NCI-H69 (cell line): ENCODE data around the gene MLN.

Experiments
- DNase-seq: peaks from one replicate; lab custom pipeline; 2025; lab: John Stamatoyannopoulos, UW

MLN gene, protein sequence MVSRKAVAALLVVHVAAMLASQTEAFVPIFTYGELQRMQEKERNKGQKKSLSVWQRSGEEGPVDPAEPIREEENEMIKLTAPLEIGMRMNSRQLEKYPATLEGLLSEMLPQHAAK

DNA sequence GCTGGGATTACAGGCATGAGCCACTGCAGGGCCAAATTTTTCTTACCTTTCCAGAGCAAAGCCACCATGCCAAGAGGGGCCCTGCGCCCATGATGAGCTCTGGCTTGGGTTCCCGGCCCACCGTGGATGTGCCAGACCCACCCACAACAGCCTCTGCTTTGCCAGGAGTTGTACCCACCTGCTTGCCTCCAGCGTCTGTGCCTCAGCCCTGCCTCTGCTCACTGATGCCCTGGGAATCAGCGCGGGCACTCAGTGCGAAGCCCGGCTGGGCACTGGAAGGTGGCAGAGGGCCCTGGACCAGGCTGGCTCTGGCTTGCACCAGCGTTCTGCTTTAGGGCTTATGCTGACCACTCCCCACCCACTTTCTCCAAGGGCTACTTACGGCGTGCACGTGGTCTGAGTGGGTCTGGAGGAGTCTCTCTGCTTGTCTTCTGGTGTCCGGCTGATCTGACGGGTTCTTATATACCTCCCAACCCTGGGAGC, at the start of gene MLN:
Gene MLN (minus strand): TSS at position 433 of the 483 bp plus-strand sequence. CDS start 2,840 bp downstream, outside the sequence.
- DNase-seq = no peak

DNA sequence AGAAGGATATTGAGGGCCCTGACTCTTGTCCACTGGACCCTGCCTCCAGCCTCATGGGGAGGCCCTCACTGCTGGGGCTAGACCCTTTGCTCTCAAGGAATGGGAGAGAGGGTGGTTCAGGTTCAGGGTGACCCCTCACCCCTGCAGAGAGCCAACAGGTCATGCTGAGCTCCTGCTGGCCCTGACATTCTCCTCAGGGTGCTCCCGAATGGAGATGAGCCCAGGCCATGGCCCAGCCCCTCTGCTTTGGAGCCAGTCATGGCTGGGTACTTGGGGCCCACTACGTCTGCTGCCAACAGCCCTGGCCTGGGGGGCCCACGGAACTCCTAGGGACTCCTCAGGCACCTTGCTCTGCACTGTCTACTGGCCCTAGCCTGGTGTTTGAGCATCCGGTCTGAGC, 49.2 kb upstream of the MLN start:
- no peak for DNase-seq

DNA sequence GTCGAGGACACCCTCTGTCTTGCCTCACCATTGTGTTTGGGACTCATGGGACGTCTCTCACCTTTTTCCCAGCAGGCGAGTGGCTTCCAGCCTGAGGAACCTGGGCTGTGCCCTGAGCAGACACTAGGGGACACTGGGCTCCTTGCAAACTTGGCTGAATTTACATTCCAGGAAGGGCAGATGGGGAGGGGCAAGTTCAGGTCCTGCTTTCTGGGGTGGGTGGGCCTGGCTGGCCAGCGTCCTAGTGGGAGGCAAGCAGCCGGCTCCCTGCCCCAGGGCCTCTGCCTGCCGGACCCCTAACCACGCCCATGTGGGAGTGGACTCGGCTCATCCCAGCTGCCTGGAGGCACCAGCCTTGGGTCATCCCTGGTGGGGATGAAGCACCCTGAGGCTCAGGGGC, 48.2 kb upstream of the MLN start:
- DNase-seq = peak; percentile 77

DNA sequence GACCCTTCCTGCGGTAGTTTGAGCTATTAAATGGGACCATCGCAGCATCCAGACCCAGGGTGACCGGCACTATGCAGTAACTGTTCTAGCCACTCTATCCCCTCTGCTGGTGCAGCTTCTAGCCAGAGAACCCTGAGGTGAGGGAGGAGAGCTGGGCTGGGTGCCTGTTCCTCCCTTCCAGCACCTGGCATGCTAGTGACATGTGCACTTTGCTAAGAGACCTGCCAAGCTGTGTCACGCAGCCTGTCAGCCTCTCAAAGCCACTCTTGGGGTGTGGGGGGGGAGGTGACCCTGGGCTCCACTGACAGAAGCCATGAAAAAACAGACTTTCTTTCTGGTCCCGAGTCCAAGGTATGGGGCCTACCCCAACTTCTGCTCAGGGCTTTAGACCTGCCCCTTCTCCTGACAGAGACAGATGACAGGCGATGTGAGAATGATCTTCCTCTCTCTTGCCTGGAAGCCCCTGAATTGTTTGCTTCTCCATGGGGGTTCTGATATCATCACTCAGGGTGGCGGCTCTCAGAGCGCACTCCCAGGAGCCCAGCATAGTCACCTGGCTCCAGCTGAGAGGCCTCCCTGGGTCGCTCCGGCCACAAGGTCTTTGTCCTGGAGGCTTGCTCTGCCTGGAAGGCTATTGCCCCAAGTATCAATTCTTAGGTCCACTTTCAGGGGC, 47.2 kb upstream of the MLN start:
- peak; percentile 81 for DNase-seq

DNA sequence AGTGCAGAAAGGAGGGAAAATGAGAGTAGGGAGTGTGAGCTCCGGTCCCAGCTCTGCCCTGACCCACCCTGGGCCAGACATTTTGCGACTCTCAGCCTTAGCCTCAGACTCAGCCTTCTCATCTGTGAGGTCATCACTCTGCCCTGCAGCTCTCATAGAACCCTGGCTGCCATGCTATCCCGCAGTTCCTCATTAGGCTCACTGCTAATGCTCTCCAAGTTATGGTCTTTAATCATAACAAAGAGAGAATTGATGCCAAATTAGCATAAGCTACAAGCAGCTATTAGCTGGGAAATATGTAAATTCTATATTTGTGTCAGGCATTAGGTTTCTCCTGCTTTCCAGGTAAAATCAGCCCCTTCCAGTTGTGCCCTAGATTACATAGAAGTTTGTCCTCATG, 46.5 kb upstream of the MLN start:
- peak; percentile 59 for DNase-seq

DNA sequence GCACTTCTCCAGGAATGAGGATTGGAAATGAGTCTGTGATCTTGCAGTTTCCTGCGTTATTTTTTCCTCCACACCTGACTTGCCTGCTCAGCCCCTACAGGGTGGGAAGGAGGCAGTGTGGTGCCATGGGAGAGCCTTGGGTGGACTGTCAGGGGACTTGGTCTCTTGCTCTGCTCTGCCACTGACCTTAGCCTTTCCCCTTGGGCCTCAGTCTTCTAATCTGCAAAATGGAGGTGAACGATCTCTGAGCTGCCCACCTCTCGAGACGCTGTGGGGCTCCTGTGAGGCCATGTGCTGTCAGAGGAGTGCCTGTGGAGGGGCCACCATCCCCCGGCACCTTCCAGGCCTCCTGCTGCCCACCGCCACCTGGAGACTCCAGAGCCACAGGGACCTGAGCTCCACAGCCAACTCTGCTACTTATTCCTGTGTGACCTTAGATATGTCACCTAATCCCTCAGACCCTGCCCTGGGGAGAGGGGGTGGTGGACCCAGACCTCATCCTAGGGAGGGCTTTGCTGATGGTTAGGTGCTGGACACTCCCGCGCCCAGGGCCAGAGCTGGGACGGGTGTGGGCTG, 45.8 kb upstream of the MLN start:
- no peak for DNase-seq

DNA sequence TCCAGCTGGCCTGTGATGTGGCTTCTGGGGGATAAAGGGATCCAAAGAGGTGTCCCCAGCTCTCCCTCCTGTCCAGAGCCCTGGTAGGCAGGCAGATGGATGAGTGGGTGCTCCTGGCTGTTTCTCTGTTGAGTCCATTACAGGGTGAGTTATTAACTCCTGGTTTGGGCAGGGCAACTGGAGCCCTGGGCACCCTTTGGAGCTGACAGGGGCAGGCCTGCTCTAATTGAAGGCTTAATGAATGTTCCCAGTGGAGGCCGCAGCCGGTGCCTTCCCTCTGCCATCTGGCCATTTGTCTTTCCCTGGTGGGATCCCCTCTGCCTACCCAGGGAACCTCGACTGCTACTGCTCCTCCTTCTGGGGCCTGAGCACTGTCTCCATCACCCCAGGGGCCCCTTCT, 44.7 kb upstream of the MLN start:
- DNase-seq = peak; percentile 98

DNA sequence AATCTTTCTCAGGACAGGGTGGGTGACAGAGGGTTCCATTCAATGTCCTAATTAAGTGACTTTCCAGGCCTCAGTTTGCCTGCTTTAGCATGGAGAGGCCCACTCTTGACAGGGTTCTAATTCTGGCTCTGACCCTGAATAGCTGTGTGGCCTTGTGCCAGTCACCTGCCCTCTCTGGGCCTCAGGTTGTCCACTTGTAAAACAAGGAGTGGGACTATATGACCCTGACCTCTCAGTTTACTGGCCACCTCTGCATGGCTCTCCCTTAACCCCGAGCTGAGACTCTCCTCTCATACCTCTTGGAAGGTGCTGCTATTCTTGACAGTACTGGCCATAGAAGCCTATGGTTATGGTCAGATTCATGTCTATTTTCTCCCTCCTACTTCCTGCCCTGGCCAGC, 44.1 kb upstream of the MLN start:
- no peak for DNase-seq

DNA sequence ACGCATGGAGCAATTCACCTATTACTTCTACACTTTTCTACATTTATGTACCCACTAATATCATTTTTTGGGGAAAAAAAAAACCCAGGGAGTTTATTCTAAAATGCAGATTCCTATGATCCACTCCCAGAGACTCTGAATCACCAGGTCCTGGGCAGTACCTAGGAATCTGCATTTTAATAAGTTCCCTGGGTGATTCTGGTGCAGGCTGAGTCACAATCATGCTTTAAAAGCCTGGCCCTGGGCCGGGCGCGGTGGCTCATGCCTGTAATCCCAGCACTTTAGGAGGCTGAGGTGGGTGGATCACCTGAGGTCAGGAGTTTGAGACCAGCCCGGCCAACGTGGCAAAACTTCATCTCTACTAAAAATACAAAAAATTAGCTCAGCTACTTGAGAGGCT, 43.3 kb upstream of the MLN start:
- peak; percentile 25 for DNase-seq

DNA sequence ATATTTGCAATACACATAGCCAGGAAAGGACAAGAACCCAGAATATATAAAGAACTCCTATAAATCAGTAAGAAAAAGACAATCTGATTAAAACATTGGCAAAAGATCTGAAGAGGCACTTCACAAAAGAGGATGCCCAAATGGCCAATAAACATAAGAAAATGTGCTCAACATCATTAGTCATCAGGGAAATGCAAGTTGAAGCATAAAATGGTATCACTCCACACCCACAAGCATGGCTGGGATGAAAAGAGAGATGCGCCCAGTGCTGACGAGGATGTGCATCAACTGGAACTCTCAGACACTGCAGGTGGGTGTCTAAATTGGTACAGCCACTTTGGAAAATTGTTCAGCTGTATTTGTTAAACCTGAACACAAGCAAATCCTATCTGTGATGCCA, 42.4 kb upstream of the MLN start:
- DNase-seq = no peak

DNA sequence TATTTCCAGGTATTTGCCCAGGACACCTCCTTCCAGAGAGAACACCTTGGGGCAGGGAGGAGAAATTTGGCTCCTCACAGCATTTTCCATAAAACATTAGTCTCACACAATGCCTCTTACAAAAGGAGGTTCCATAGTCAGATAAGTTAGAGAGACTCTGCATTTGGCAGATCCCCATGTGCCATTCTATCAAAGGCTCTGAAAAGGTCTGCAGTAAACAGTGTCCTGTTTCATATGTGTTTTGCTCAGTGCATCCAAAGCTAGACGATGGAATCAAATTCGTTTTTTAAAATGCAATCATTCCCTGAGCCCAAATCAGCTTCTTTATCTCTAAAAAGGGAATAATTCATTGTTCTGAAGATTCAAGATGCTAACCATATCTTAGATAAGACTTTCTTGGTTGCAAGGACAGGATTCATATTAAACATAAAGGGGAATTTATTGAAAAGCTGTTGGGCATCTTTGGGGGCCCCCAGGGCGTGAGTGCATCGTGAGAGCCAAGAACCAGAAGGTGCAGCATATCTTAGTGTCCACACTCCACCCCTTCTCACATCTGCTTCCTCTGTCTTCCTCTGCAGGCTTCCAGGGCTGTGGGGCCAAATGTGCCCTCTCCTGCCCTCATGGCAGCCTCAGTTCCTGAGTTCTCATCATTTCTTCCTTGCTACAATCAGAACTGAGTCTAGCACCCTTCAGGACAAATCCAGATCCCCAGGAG, 41.4 kb upstream of the MLN start:
- DNase-seq = peak; percentile 53

DNA sequence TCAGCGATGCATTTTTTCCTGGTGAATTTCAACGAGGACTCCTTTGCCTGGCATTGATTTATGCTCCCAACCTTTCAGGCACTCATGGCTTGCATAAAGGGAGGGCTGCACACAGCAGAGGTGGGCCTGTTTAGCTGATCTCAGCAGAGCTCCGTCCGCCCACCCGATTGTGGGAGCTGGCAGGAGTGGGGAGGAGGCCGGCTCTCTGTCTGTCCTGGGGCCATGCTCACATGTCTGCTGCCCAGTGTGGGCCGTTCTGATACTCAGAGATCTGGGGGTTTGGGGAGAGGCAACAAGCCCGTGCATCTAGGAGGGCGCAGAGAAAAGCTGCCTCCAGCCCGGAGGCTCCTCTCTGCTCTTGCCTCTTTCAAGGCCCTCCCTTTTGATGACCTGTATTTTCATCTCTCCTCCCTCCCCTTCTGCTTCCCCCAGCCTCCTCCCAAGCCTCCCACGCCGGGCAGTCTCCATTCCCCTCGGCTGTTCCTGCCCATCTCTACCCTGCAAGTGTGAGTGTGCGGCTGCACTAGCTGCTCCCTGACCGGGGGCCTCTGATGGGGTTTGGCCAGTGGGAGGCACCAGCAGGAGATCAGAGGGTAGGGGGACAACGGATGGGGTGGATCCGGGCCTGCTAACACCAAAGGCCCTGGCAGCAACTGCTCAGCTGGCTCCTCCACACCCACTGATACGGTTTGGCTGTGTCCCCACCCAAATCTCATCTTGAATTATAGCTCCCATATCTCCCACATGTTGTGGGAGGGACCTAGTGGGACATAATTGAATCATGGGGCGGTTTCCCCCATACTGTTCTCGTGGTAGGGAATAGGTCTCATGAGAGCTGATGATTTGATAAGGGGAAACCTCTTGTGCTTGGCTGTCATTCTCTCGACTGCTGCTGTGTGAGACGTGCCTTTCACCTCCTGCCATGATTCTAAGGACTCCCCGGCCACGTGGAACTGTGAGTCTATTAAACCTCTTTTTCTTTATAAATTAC, 39.6 kb upstream of the MLN start:
- DNase-seq = peak; percentile 40

DNA sequence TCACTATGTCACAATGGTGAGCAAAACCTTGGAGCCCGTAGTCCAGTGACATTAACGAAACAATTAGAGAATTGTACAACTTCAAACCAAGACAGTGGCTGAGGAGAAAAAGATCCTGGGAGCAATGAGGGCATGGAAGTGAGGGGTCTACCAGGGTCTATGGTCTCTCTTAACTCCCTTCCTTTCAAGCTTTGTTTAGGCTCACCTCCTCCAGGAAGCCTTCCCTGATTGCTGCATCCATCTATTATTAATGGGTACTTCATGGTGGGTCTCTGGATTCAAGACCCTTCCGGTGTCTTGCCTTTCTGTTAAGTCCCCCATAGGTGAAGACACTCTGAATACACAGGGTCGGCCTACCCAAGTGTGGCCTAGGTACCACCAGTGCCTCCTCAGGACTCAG, 38.1 kb upstream of the MLN start:
- DNase-seq = no peak

DNA sequence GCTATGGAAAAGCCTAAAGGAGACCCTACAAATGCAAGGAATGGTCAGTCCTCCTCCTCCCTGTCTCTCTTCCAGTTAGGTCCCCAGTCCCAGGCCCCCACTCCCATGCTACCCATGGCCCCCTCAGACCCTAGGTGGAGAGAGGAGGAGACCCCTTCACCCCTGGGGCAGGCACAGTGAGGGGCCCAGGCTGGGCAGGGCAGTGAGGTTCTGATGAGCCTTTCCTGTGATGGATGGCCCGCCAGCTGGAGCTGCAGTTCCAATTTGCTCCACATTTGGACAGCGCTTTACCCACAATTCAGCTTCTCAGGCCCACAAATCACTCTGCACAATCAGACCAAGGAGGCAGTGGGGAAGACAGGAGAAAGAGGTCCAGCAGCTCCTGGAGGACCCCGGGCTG, 37.3 kb upstream of the MLN start:
- no peak for DNase-seq

DNA sequence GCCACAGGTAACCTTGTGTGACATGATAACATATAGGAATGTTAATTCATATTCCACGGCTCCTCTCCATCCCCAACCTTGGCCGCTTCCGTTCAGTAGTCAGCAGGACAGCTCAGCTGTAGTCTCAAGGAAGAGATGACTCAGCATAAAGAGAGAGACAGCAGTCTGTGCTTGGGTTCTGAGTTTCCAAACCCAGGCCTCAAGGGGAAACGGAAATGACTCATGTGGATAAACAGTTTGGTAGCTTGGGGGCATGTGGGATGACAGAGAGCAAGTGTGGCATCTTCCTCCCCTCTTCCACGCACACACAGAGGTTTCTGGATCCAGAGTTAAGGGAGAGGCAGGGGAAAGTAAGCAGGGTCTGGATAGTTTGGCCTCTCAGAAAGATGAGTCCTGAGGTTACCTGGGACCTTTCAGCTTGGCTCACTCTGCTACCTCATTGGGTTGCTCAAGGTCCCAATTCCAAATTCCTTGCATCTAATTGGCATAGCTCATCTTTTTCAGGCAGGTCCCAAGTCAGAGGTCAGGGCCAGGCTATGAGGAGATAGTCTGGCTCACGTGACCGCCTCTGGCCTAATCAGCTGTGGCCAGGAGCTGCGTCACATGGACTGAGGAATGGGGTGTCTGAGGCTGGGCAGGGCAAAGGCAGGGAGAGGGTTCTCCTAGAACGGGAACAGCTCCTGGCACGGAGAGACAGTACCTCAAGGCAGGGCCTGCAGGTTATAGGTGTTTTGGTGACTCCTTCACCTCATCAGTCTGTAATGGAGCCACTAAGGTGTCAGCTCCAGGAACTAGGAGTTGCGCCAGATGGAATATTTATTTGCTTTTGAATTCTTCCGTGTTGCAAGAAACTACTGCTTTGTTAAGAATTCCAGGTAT, 36.5 kb upstream of the MLN start:
- DNase-seq = peak; percentile 95

DNA sequence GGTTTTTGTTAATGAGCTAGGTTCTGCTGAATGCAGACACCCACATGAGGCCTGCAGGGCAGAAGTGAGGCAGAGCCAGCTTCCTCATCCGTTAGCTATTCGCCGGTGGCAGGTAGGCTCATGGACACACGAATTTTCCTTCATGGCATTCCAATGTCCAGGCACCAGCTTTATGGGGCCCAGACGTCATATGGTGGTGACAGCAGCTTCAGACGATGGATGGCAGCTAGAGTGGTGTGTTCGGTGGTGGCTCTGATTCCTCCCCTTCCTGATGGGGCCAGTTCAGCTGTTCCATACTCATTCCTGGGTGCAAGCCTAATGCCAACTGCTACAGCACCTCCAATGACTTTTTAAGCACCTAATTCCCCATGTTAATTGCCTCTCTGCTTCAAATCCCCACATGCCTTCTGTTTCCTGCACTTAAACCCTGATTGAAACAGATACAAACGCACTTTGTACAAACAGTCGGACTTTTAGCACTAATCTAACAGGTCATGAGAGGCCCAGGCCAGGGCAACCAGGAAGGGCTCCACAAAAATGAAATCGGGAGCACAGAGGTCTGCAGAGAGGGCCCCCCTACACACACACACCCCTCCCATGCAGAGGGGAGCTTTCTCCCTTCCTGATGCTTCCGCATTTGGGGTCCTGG, 35.7 kb upstream of the MLN start:
- DNase-seq = peak; percentile 53

DNA sequence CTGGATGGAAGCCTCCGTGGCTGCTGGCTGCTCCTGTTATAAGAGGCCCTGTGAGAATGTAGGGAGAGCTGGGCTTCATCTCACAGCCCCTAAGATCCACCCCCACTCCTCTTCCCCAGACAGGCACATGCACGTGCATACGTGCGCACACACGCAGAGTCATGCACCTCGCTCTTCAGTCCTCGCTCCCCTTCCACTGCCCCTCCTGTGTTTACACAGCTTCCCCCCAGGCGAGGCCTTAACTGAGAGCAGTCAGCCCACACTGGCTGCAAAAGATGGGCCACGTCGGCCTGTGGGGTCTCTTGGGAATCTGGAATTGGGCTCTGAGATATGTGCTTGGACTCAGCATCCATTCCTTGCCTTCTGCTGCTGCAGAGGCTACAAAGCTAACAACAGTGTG, 35.2 kb upstream of the MLN start:
- peak; percentile 62 for DNase-seq

DNA sequence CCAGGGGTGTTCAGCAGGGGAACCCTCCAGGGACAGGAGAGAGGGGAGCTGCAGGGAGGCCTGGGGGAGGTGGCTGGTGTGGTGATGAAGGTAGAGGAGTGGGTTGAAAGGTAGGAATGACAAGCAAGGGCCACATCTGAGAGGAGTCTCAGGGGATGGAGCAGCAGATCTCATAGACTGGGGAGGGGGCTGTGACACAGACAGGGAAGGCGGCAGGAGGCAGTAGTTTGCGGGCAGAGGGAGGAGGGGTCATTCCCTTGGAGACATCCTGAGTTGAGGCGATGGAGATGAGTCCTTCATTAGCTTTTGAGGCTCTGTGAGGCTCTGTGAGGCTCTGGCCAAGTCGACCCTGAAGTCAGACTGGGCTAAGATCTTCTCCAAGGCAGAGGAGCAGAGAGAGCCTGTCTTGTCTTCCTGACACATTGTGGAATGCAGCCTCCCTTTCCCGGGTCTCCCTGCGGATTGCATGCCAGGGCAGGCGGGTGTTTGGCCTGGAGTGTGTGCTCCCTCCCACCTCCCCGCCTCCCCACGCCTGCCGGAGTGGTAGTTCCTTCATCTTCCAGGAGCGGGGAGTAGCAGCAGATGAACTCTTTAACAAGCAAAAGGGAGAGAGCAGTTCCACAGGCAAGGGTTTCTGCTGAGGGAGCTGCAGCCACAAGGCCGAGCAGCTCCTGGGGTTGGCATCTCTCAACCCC, 34.3 kb upstream of the MLN start:
- DNase-seq = no peak

DNA sequence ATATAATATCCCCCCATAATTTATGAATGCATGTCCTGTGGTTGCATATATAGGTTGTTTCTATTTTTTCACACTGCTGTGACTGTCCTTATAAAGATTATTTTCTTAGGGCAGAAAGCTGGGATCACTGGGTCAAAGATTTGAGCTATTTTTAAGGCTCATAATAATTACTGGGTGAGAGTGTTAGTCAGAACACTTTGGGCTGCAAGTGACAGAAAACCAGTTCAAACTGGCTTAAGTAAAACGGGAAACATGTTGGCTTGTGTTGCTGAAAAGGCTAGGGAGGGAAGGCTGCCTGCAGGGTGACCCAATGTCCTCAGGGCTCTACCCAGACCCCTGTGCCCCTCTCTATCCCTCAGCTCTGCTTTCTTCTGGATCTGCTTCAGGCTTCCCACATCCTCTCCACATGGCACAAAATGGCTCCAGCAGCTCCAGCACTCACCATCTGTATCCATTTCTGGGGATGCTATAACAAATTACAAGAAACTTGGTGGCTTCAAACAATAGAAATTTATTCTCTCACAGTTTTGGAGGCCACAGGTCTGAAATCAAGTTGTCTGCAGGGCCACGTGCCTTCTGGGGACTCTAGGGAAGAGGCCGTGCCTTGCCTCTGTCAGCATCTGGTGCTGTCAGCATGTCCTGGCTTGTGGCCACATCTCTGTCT, 33.1 kb upstream of the MLN start:
- no peak for DNase-seq
